ENCODE results near the gene CCDC12.

DNA sequence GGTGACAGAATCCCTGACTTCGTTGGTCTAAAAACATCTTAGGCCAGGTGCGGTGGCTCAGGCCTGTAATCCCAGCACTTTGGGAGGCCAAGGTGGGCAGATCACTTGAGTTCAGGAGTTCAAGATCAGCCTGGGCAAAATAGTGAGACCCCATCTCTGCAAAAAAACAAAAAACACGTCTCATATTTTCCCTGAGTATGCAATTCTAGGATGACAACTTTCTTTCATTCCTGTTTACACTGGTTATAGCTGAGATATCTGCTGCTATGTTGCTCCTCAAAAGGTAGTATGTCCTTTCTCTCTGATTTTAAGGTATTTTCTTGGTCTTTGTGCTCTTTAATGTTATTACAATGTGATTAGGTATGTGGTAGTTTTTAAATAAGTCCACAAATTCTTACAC is 59.7 kb downstream of the CCDC12 start:
- TF ChIP-seq CTCF (conservative IDR thresholded peaks at IDR 0.05 in 1 of 2, IDR thresholded peaks at IDR 0.05 in 1 of 2; ENCODE audit: extremely low read depth in 1 of 2, insufficient read depth in 1 of 2, low read depth in 1 of 2, low read length in 2 of 2) (no peak), EZH2 (IDR thresholded peaks at IDR 0.05; ENCODE audit: borderline replicate concordance, low read length) (no peak)

Measured in mammary epithelial cell (primary cell).